Germinal center (tissue), 1 donor: ENCODE measurements around the gene APOL2.
"Not testable (repeated sequence)": the region's sequence is repeated elsewhere in the genome, so short reads cannot be mapped to it uniquely, and the experiment has no call there.

ENCODE experiments used
- DNase-seq: peaks from one replicate; pipeline ENCODE4 v3.0.0; 2012; ENCODE audit warnings: mixed read lengths, low spot score

Gene APOL2

DNA sequence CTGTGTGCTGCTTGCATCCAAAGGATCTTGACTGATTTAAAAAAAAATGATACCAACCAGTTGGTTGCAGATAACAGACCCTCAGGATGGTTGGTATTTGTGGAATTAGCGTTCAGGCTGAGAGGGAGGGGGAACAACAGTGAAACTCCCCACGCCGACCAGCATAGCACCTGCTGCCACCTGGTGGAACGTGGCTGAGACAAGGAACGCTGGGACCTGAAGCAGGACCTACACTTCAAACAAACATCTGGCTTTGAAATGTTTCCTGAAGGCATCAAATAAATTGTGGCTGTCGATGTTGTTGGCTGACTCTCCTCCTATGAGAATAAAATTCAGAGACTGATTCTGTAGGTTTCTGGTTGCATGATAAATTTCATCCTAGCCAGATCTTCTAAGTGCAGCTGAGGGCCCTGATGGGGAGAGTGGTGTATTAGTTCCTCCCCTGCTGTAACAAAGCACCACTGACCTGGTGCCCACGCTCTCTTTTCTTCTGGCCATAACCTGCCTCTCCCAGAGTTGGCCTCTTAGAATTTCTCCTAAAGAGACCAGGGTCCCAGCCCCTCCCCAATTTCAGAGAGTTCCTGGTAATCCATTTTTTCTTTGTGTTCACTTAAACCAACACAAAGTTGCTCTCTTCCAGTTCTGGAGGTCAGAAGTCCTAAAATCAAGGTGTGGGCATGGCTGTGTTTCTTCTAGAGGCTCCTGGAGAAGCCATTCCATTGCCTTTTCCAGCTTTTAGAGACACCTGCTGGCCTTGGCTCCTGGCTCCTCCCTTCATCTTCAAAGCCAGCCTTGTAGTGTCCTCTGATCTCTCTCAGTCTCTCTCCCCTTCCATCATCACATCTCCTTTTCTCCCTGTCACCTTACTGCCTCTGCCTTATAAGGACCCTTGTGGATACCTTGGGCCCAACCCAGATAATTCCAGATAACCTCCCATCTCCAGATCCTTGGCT lies 17.3 kb downstream of the APOL2 start:
- peak; percentile 38 for DNase-seq

DNA sequence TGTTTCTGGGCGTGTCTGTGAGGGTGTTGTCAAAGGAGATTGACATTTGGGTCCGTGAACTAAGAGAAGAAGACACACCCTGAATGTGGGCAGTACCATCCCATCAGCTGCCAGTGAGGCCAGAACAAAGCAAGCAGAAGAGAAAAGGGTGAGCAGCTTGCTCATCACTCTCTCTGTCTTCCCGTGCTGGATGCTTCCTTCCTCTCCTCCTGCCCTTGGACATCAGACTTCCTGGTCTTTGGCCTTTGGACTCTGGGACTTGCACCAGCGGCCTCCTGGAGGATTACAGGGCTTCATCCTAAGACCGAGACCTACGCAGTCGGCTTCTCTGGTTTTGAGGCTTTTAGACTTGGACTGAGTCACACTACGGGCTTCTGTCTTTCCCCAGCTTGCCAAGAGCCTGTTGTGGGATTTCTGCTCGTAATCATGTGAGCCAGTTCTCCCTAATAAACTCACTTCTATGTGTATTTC lies 18.8 kb downstream of the APOL2 start:
- no peak for DNase-seq

DNA sequence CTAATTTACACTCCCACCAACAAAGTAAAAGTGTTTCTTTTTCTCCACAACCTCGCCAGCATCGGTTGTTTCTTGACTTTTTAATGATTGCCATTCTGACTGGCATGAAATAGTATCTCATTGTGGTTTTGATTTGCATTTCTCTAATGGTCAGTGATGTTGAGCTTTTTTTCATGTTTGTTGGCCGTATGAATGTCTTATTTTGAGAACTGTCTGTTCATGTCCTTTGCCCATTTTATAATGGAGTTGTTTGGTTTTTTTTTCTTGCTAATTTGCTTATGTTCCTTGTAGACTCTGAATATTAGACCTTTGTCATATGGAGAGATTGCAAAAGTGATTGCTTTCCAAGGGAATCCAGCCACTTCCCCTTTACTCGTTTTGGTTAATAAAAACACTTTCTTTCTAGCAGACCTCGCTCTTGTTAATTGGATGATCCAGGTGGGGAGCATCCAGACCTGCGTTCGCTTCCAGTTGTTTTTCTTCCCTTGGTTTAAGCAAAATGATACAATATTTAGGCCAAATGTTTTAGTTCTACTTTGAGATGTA lies 20.6 kb downstream of the APOL2 start:
- DNase-seq: no peak

DNA sequence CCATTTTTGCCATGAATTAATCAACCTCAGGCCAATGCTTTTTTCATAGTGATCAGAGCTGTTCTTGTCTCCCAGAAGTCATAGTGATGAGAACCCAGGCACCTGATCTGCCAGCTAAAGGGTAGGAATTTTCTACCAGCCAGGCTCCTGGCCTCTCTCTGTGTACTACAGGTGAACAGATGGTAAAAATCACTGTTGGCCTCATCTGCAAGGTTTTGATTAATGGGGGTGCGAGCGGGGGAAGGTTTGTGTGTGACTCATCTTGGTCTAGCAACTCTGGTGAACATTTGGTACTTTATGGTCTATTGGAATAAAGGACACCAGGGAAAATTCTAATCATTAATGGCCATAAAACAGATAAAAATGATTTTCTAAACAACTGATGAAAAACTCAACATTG lies 23.3 kb downstream of the APOL2 start:
- DNase-seq: no peak

DNA sequence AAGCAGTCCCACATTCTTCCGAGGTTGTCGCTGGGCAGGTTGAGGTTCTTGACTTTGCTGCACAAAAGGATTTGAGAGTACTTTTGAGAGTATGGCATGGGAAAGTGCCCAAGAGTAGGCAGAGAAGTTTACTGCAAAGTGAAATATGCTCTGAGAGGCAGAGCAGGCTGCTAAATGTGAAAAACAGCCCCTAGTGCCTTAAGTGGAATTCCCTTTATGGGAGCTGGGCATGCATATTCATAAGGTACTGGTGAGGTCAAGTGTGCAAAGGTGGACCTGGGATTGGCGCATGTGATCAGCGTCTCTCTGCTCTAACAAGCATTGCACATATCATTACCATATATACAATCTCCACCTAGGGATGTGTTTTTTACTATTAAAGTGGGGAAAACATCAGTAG lies 25.7 kb downstream of the APOL2 start:
- no peak for DNase-seq

DNA sequence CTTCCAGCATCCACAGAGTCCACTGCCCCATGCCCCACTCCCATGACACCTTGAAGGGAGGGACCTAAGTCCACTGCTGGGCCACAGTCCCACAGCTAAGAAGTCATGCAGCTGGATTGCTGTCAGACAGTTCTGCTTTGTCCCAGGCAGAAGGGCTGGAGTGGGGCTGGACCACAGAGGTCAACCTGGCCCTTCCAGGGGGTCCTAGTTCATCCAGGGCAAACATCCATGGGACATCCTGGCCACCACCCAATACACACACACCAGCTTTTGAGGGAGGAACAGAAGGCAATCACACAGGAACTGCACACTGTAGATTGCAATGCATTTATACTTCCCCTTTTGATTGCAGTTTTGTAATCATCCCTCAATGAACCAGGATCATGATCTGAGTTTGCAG lies 26.4 kb downstream of the APOL2 start:
- DNase-seq: no peak

DNA sequence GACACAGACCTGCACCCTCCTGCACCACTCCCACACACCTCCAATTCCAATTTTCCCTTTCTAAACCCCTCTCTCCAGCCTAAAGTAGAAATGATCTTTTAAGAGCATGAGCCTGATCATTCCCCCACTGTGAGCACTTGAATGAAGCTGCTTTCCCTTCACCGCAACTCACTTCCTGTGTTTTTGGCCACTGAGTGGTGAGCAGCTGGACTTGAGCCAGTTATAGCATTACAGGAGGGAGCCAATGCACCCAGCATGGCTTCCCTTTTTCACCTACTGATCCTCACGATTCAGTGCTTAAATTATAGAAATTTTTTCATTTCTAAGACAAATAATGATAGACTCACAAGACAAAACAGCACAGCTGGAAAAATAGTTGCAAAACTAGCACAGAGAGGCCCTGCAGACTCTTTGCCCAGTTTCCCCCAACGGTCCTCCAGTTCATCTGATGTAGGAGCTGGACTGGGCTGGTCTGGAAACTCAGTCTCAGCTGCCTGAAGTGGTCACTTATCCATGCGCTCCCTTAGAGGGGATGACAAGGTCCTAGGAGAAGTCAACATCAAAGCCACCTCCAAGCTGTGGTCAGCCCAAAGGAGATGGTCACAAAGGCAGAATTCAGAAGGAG lies 28.0 kb downstream of the APOL2 start:
- no peak for DNase-seq

DNA sequence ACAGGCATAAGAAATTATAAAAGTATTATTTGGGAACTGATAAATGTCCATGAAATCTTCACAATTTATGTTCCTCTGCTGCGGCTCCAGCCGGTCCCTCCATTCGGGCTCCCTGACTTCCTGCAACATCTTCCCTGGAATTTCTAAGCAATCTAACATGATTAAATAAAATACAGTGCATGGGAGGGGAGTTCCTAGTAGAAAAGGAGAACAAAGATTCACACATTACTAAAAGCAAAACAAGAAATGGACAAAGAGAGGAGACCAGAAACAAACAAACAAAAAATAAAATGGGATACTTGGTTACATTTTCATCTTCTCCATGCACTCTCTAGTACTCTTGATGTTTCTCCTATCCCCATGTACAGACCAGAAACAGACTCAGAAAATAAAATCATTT lies 29.1 kb downstream of the APOL2 start:
- no peak for DNase-seq

DNA sequence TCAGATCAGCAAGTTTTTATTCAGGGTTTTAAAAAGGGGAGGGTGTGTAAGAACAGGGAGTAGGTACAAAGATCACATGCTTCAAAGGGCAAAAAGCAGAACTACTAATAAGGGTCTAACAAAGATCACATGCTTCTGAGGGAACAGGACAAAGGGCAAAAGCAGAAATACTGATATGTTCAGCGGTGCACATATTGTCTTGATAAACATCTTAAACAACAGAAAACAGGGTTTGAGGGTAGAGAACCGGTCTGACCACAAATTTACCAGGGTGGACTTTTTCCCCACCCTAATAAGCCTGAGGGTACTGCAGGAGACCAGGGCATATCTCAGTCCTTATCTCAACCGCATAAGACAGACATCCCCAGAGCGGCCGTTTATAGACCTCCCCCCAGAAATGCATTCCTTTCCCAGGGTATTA lies 29.8 kb downstream of the APOL2 start:
- DNase-seq: not testable (repeated sequence)

DNA sequence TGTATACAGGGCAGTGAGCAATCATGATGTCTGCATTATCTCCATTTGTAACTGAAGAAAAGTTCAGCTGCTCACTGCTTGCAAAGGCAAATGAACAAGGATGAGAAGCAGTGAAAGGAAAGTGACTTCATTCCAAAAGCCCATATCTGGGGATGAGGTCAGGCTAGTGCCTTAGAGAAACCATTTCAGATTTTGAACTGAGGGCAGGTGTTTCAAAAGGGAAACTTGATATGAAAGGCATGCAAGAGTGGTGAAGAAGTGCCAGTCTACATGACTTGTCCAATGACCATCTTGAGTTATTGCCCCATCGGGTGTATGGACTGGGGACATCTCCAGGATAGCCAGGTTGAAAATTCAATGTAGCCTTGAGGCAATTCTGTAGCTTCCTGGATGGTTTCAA lies 30.4 kb downstream of the APOL2 start:
- DNase-seq: no peak

DNA sequence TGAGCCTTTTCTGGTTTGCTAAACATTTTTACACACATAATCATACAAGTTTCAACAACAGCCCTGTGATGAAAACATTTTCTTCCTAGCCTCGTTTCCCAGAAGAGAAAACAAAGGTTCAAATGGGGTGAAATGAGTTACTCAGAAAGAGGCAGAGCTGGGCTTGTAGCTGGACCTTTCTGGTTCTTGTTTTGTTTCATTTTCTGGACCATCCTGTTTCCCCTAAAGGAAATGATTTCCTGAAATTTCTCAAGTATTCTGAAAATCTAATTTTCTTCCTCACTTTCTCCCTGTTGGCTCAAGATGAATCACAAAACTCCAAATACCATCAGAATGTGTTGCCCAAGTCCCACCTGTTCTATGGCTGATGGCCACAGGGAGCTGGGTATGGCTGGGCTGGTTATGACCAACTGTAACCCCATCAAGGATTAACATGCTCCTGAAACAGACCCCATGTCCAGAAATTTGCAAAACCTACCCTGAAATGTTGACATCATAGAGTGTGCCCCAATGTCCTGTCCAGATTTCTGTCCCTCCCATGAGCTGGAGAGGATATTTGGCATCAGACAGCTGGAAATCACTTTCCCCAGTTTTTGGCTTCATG lies 31.1 kb downstream of the APOL2 start:
- no peak for DNase-seq

DNA sequence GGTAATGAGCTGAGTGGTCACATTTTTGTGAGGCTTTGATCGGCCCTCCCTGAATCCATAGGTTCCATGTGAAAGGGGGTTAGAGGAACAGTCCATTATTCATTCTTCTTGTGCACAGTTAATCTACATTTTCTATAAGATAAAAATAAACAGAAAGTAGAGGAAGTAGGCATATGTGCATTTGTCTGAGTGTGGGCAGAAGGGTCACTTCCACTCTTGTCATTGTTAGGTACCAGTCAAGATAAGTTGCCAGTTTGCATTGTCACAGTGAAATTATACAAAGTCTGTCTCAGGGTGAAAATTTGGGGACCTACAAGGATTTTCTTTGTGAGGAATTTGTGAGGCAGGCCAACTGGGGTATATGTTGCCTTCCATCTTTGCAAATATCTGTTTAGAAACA lies 33.1 kb downstream of the APOL2 start:
- DNase-seq: no peak

DNA sequence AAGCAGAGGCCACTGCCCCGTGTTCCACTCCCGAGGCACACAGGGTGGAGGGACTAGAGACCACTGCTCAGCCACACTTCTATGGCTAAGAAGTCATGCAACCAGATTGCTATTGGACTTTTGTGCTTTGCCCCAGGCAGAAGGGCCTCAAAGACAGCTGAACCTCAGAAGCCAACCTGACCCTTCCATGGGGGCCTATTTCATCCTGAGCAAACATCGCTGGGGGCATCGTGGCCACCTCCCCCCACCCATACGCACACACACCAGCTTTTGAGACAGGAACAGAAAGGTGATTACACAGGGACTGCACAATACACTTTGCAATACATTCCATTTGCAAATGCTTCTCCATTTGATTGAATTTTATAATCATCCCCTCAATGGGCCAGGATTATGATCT lies 33.8 kb downstream of the APOL2 start:
- DNase-seq: not testable (repeated sequence)

DNA sequence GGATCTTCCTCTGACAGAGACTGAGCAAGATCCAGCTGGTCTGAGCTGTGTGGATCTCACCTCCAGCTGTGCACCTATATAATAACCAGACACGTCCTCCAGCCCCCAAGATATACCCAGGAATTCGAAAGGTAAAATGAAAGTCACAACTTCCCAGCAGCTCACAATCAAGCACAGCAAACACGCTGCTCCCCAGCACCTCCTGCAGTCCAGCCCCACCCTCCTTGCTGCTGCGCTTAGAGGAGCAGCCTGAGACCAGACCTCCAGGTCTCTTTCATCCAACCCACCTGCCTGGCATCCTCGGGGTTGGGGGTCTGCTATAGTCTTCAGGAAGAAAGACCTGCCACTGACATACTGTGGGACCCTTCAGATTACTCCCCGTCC lies 34.7 kb downstream of the APOL2 start:
- DNase-seq: no peak

DNA sequence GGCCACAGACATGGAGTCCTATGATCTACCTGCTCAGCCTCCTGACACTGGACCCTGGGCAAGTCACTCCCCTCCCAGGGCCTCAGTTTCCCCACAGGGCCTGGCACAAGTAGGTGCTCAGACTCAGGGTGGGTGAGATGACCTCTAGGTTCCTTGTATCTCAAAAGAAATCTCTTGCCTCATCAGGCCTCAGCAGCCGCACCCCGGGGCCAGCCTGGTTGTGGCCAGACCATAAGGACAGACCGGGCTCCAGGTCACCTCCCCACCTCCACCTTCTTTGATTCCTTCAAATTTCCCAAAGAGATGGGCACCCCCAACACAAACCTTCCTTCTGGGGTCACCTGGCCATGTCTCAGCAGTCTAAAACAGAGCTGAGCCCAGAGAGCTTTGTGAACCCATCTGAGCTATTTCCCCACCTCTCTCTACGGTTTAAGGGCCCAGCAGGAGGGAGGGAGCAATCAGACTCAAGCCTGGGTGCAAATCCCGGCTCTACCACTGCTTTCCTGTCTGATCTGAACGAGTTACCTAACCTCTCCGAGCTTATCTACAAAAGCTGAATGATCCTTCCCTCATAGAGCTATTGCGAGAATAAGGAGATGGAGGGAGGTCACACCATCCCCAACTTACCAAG lies 35.2 kb downstream of the APOL2 start:
- no peak for DNase-seq

DNA sequence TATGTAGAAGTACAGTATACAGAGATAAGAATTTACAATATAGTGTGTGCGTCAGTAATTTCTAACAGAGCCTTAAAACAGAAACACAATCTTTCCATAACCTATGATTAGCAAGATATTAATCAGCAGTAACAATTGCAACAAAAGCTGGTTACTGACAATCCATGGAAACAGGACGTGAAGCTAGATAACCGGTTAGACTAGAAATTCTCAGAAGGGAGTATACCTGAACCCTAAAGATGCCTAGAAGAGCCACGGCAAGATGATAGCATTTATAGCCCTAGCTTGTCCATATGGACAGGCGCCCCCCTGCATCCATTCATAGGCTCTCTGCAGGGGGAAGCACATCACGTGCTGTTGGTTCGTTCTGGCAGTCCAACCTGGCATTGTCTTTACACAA lies 35.9 kb downstream of the APOL2 start:
- DNase-seq: not testable (repeated sequence)

DNA sequence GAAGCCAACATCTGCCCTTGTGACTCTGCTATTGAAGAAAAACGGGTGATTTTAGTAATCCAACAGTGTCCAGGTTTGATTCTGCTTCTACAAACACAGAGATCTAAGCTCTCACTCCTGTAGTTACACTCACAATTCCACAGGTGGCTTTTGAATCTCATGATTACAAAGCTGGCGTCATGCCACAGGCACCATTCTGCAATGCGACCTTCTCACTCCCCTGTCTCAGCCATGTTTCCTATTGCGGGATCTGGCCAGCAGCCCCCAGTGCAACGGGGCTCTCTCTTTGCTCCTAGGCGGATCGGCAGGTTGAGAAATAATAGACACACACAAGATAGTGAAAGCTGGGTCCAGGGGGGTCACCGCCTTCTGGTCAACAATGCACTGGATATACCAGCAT lies 36.4 kb downstream of the APOL2 start:
- DNase-seq: not testable (repeated sequence)

DNA sequence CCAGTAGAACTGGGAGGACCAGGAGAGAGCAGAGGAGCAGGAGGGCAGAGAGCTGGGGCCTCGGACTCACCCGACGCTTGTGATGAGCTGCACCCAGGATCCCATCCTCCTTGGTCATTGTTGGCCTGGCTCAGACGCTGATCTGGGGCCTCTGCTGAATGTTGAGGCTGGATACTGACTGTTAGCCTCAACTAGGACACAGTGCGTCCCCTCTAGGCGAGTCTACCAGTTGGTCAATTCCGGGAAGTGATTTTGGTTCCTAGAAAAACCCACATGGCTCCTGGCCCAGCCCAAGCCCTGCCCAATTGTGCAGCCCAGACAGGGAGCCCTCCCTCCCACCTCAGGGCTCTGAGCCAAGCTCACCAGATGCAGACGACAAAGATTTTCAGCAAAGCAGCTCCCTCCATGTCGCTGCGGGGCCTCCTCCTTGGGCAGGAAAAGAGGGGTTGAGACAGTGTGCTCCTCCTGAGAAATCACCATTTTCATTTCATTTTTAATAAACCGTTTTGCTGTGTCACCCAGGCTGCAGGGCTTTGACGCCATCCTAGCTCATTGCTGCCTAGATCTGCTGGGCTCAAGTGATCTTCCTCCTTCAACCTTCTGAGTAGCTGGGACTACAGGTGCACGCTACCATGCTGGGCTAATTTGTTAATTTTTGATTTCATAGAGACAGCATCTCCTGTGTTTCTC lies 37.6 kb downstream of the APOL2 start, which contains the start of gene APOL4:
Gene APOL4, minus strand, starts transcription at position 180 of the 690 bp plus-strand sequence. Its CDS starts 75 bp downstream, at position 105.
- no peak for DNase-seq

DNA sequence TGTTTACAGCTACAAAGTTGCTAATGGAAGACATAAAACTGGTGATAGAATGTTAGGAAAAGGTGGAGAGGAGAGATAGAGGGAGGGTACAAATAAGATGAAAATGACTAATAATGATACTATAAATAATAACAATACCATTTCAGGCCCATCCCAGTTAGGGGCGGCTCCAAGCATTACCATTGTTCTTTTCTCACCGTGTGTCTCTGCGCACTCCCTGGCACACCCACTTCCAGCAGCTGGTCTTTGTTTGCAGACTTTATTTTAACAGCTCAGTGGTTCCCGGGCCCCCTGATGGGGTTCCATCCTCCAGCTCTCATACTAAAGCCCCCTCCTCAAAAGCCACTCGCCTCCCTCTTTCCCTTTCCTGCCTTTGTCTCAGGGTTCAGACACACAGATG lies 38.3 kb downstream of the APOL2 start:
- DNase-seq: not testable (repeated sequence)

DNA sequence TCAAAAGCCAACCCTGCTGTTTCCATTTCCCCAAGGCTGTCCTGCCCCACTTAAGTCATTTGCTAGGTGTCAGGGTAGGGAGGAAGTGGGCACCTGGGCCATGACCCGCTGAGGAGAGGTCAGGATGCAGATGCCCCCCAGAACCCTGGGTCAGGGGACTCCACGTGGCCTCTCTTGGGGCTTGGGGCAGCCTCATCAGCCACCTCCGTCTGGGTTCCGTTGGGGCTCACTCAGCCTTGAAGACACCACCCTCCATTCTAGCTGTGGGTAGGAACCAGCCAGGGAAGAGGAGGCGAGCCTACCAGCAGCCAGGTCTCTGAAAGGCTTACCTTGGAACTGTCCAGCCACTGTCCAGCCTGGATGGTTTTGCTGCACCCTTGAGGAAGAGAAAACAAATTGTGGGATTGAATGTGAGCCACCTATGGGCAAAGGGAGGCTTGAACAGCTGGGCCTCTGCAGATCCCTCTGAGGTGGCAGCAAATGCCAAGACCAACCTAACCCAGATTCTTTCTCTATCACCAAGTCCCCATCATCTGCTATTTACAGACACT lies 40.3 kb downstream of the APOL2 start:
- DNase-seq: no peak

DNA sequence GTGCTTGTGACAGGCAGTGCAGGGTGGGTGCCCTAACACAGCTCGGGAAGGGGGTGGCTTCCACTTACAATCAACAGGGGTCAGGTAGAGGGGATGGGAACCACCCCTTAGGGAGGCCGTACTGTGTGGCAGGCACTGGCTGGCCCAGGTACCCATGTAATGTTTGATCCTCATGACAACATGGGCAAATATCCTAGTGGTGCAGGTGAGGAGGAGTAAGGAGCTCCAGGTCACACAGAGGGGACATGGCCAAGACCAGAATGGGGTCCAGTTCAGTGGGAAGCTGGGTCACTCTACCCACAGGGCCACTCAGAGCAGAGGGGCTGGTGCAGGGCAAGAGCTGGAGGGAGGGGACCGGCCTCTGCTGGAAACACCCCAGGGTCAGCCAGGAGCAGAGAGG lies 40.8 kb downstream of the APOL2 start:
- DNase-seq: no peak
